GM19238 (cell line): Measurements from ENCODE around the gene PGM1.
"Not testable (repeated sequence)": the region's sequence is repeated elsewhere in the genome, so short reads cannot be mapped to it uniquely, and the experiment has no call there.

Source experiments
- DNase-seq: peaks from one replicate; pipeline ENCODE4 v3.0.0; 2011; ENCODE audit warnings: low spot score; ENCODE audit not compliant: insufficient read length

Gene PGM1

GRCh38 chr1:63593303-63593885 lies at the start of gene PGM1:
PGM1 (plus strand) TSS chr1:63593411; CDS start chr1:63593489, 78 bp downstream.
- peak; percentile 65 for DNase-seq

- no peak for DNase-seq
Measured at GRCh38 chr1:63545780-63546179, 47.4 kb upstream of the PGM1 start.

GRCh38 chr1:63547621-63548294 lies 45.5 kb upstream of the PGM1 start:
- DNase-seq, result no peak

- DNase-seq, result no peak
Measured at GRCh38 chr1:63548303-63548702, 44.9 kb upstream of the PGM1 start.

GRCh38 chr1:63548877-63549276 lies 44.3 kb upstream of the PGM1 start:
- no peak for DNase-seq

GRCh38 chr1:63555480-63555879 lies 37.7 kb upstream of the PGM1 start:
- DNase-seq, result no peak

- DNase-seq, result no peak
Measured at GRCh38 chr1:63557365-63557987, 35.7 kb upstream of the PGM1 start.

- DNase-seq, result no peak
Measured at GRCh38 chr1:63559357-63559756, 33.9 kb upstream of the PGM1 start.

GRCh38 chr1:63563745-63564144 lies 29.5 kb upstream of the PGM1 start:
- no peak for DNase-seq

- no peak for DNase-seq
Measured at GRCh38 chr1:63569068-63569467, 24.1 kb upstream of the PGM1 start.

- no peak for DNase-seq
Measured at GRCh38 chr1:63569640-63570316, 23.4 kb upstream of the PGM1 start.

- not testable (repeated sequence) for DNase-seq
Measured at GRCh38 chr1:63572686-63573085, 20.5 kb upstream of the PGM1 start.

GRCh38 chr1:63574203-63574796 lies 18.9 kb upstream of the PGM1 start:
- not testable (repeated sequence) for DNase-seq

- no peak for DNase-seq
Measured at GRCh38 chr1:63575340-63575826, 17.8 kb upstream of the PGM1 start.

- DNase-seq, result not testable (repeated sequence)
Measured at GRCh38 chr1:63586326-63586725, 6.9 kb upstream of the PGM1 start.

- no peak for DNase-seq
Measured at GRCh38 chr1:63590166-63590560, 3.0 kb upstream of the PGM1 start.

- DNase-seq, result no peak
Measured at GRCh38 chr1:63592536-63593302, 492 bp upstream of the PGM1 start.

- DNase-seq, result peak; percentile 44
Measured at GRCh38 chr1:63593886-63594605, 835 bp downstream of the PGM1 start.

GRCh38 chr1:63595435-63595834 lies 2.2 kb downstream of the PGM1 start:
- DNase-seq, result no peak

- DNase-seq, result no peak
Measured at GRCh38 chr1:63599799-63600198, 6.6 kb downstream of the PGM1 start.
